NCI-H82 treated with DMSO at 0.1 percent for 48 hours (cell line): ENCODE results near the gene GNPAT.

Source experiments
- DNase-seq: peaks from one replicate; lab custom pipeline; 2025; ENCODE audit not compliant: unreplicated experiment; lab: John Stamatoyannopoulos, UW

Gene GNPAT

DNA sequence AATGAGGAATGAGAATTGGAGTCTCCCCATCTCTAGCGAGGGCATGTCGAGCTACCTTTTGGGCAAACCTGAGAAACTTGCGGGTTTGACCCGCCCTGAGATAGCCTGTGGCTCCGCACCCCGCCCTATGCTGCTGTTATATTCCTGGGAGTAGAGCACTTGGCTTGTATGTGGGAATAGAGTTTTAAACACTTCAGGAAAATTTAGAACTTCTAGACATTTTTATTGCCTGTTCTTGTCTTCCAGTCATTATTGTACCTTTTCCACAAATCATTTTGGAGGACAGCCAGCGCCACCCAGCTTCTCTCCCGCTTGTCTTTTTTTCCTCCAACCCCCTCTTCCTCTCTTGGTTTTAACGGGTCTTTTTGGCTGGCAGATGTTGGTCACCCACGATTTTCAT lies 738 bp downstream of the GNPAT start:
- DNase-seq, result peak; percentile 25

DNA sequence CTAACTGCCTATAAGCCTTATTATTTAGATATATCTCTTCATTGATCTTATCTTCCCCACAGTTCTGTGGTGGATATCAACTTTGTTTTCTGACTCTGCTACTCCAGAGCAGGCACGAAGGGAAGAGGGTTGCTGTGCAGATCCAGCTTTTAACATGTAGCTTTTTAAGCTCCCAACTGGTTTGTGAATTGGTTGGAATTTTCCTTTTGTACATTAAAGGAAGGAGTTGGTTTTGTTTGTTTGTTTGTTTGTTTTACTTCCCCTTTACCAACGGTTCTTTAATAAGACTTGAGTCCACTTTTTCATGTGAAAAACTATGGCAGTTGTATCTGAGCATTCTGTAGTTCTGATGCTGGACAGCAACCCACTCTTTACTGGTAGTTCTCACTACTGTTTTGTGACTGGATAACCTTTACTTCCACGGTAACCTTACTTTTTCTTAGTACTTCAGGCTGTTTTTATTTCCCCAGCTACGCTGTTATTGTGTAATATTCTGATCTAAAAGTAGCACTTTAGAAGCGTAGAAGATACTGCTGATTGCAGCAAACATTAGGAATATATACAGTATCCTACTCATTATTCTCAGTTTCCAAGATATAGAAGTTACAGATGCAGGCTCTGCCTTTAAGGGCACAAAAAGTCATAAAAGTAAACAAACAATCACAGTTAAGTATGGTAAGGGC lies 1.6 kb downstream of the GNPAT start:
- no peak for DNase-seq

DNA sequence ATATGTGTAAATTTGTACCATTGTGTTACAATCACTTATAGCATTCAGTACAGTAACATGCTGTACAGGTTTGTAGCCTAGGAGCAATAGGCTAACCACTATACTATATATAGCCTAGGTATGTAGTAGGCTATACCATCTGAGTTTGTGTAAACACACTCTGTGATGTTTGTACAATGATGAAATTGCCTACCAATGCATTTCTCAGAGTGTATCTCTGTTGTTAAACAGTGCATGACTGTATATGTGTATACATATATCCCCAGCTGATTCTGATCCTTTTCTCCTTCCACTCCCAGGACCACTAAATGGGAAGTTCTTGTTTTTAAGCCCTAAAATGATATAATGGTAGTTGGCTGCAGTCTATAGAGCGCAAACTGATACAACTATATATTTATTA lies 7.8 kb downstream of the GNPAT start:
- no peak for DNase-seq

DNA sequence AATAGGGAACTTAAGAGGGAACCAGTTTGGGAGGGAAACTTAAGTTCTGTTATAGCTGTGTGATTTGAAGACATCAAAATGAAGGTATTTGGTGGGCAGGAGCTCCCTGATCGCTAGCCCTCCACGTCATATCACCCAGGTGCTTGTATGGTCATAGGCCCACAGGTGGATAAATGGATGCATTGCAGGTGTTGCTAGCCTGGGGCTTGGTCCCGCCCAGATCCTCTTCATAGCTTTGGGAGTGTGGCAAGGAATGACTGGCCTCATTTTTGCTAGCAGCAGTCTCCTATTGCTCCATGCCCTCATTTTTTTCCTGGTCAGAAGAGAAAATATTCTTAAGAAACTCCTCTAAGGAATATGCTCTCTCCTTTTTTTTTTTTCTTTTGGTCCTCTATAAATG lies 11.3 kb downstream of the GNPAT start:
- no peak for DNase-seq

DNA sequence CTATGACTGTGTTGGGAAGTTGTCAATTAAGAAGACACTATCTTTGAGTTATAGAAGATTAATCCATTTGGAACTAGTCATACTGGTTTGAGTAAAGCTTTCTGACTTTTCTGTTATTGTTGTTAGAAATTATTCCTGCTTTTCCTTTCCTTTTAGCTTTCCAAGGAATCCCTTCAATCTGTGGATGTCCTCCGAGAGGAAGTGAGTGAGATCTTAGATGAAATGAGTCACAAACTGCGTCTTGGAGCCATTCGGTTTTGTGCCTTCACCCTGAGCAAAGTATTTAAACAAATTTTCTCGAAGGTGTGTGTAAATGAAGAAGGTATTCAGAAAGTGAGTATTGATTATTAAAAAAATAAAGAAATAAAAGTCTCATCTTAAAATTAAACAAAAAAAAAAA lies 19.3 kb downstream of the GNPAT start:
- no peak for DNase-seq

DNA sequence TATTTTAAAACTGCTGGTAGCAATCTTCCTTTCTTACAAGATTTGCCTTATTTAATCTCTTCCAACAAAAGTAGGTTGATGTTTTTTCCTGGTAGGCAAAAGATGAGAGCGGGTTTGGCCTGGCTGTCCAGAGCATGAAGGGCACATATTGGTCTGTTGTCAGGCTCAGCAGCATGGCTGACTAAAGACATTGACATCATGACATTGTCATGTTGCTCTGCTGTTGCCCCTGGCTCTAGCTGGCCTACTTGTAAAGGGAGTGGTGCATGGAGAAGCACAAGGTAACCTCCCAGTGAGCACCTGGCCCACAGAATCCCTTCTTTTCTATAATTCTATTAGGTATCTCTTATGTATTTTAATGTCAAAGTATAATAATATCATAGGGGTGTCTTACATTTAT lies 23.6 kb downstream of the GNPAT start:
- DNase-seq, result no peak

DNA sequence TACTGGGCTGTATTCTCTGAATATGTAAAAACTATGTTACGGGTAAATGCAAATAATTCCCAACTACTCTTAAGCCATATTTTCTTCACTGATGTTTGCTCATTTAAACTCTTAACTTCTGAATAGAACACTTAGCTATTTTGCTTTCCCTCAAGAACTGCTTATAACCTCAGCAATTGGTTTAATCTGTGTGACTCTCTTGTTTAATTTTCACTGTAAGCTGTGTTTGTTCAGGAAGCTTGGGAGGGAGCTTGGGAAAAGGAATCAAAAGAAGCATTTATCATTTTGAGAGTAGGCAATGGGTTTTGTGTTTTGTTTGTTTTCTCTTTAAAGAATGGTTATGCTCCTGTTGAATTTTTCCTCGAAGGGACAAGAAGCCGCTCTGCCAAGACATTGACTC lies 24.4 kb downstream of the GNPAT start:
- no peak for DNase-seq

DNA sequence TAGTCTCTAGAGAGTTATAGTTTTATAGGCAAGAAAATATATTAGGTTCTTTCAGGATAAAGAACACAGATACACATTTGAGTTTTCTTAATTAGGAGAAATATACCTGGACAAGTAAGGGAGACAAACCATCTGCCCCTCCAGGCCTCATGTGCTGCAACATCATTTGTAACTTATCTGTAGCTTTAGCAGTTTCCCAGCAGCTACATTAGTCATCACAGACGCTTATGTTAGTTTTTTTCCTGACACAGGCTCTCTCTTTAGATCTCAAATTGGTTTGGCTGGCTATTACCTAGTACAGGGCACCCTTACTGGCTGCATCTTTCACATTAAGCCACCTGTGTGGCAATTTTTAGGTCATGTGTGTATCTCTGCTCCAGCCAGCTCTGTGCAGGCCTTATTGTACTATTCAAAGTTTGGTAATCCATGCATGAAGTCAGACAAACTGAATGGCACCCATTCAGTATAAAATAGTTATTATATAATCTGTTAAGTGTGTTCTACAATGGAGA lies 25.9 kb downstream of the GNPAT start:
- DNase-seq, result no peak

DNA sequence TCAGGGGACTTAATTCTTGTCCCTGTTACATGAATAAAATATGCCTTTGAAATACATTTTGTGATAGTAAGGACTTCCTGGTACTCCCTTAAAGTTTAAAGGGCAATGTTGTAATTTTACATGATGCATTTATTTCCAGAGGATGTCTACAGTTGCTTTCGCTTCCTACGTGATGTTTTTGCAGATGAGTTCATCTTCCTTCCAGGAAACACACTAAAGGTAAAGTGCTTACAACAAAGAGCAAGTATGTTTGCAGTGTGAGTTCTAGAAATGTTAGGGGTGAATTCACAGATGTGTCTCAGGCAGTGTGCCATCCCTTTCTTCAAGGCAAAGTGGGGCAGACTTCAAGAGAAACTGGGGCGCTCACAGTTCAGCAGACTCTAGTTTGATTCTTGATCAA lies 31.2 kb downstream of the GNPAT start:
- DNase-seq, result no peak

DNA sequence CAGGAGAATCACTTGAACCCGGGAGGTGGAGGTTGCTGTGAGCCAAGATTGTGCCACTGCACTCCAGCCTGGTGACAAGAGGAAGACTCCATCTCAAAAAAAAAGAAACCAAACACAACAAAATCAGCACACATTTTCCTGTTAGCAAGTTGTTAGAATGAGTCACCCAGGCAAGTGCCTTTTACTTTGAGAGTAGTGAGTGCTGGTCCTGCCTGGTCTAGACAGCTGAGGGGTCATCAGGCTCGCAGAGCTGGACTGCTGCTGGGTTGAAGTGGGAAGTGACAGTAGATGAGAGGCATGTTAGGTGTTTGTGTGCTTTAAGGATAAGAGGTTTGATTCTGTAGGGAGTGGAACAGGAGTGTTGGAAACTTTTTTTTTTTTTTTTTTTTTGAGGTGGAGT lies 31.9 kb downstream of the GNPAT start:
- DNase-seq, result no peak

DNA sequence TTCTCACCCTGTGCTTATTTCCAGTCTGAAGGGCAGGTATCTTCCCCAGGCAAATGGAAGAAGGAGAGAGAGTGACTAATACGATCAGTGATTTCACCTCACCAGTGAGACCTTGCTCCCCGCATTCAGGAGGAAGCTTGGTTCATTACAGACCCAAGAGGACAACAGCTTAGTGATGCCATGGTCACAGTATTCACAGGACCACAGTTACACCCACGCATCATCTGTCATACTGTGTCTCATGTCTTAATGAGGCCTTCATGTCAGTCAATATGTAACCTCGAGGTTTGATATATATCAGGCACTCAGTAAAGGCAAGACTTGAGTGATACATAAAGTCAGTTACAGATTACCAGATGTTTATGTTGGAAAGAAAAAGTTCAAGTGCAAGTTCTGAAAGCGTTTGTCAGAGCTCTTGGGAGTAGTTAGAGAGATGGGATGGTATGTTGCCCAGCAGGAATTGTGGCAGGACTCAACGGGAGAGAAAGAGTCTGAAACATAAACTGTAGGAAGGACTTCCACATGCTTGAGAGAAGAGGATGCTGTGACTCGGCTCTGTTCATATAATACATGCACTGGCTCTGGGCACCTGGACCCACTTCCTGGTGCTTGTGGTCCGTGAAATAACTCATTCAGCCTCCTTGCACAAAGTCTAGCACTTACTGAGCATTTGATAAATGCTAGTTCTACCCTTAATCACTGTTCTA lies 33.3 kb downstream of the GNPAT start:
- no peak for DNase-seq

DNA sequence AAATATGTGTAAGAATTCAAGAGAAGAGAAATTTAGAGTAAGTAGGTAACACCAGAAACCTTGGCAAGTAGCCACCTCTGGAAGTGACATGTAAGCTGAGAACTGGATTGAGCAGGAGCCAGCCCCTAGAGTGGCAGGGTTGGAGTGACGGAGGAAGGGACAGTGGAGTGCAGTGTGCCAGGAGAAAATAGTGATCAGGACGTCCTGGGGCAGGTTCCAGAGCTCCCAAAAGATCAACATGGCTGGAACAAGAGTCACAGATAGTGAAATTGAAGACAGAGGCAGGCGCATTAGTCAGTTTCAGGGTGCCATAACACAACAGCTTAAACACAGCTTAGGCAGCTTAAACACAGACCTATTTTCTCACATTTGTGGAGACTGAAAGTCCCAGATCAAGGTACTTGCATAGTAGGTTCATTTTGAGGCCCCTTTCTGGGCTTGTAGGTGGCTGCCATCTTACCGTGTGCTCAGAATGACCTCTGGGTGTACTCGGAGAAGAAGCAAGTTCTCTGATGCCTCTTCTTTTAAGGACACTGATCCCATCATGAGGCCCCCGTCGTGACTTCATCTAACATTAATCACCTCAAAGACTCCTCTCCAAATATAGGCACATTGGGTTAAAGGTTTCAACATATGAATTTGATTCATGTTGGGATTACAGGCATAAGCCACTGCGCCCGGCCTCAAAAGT lies 37.2 kb downstream of the GNPAT start:
- DNase-seq, result no peak

DNA sequence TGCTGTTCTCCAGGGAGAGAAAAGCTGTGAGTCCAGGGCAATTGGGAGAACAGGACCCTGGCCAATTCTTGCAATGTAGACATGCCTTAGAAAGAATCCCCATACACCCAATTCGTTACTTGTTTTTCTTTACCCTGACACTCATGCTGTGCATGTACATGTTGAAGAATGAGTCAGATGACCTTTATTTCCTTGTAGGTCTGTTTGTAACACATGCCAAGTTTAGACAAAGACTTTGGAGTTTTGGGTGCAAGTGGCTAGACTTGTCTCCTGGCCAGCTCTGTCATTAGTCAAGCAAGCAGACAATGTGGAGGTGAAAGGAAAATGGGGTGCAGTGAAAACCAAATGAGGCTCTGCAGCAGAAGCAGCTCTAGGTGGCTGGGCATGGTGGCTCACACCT lies 38.1 kb downstream of the GNPAT start:
- DNase-seq, result no peak

DNA sequence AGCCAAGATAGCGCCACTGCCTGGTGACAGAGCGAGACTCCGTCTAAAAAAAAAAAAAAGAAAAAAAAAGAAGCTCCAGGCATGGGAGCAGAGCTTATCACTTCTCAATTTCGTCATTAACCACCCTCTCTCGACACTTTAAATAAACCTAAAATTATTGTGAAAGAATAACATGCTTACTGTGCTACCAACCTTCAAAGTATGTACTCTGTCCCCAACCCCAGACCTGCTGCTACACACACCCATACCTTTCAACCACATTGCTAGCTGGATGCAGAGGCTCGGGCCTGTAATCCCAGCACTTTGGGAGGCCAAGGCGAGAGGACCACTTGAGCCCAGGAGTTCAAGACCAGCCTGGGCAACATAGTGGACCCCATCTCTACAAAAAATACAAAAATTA lies 38.7 kb downstream of the GNPAT start:
- no peak for DNase-seq

DNA sequence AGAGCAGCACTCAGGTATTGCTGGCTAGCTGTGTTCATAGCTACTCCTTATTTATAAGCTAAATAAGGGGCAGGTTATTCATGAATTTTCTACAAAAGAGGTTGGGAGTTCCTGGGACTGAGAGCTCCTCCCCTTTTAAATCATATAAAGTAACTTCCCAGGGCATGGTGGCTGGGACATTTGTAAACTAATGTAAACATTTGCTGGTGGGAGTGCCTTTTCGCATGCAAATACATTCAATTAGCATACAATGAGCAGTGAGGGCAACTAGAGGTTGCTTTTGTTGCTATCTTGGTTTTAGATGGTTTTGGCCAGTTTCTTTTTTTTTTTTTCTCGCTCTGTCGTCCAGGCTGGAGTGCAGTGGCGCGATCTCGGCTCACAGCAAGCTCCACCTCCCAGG lies 43.4 kb downstream of the GNPAT start:
- no peak for DNase-seq

DNA sequence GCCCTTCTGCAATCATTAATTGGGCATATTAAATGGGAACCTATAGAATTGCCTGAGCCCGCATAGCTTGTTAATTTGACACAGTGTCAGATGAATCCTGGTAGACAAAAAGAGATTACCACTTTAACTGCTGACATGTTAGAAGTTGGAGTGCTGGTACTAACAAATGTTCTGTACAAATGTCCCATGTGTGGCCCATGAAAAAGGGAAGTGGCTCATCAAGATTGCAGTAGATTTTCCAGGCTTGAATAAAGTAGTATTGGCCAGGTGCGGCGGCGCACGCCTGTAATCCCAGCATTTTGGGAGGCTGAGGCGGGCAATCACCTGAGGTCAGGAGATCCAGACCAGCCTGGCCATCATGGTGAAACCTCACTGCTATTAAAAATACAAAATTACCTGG lies 45.6 kb downstream of the GNPAT start:
- no peak for DNase-seq

DNA sequence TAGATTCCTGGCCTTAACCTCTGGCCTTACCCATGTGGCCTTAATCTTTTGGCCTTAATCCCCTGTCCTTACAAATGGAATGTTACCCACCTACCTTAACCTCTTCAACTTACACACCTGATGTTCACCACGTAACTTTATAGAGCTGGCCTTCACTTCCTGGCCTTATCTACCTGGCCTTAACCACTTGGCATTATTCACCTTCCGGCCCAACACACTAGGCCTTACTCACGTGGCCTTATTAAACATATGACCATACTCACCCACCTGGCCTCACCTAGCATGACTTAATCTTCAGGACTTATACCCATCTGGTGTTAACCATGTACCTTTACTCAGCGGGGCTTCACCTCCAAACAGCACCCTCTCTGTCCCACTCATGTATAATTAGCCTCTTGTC lies 54.9 kb downstream of the GNPAT start:
- DNase-seq, result no peak

DNA sequence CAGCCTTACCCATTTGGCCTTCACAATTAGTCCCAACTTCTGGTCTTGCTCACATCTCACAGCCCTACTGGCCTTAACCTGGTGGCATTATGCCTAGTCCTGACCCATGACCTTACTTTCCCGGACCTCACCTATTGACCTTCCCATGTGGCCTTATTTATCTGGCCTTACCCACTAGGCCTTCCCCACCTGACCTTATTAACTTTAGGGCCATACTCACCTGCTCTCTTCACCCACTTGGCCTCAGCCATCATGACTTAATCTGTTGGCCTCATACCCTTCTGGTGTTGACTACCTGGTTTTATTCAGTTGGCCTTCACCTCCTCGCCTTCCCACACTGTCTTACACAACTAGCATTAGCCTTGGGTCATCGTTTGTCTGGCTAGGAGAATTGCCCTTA lies 61.0 kb downstream of the GNPAT start:
- no peak for DNase-seq

DNA sequence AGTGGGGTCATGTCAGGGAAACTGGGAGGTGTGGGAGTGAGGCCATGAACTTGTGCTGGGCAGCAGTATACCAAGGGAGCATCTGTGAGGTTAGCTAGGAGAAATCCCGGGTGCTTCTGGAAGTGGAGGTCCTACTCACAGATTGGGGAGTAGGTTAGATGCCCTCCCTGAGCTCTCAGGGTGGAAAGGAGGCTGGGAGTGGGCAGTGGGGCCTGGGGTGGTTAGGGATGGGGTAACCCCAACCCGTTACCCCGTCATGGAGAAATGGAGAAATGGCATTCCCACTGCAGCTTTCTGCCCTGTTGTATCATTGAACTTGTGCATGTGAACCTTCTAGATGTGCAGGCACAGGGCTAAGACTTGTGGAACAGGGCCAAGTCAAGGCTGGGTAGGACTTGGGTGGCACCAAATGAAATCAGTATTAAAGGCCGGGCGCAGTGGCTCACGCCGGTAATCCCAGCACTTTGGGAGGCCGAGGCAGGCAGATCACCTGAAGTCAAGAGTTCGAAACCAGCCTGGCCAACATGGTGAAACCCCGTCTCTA lies 69.5 kb downstream of the GNPAT start:
- DNase-seq, result no peak

DNA sequence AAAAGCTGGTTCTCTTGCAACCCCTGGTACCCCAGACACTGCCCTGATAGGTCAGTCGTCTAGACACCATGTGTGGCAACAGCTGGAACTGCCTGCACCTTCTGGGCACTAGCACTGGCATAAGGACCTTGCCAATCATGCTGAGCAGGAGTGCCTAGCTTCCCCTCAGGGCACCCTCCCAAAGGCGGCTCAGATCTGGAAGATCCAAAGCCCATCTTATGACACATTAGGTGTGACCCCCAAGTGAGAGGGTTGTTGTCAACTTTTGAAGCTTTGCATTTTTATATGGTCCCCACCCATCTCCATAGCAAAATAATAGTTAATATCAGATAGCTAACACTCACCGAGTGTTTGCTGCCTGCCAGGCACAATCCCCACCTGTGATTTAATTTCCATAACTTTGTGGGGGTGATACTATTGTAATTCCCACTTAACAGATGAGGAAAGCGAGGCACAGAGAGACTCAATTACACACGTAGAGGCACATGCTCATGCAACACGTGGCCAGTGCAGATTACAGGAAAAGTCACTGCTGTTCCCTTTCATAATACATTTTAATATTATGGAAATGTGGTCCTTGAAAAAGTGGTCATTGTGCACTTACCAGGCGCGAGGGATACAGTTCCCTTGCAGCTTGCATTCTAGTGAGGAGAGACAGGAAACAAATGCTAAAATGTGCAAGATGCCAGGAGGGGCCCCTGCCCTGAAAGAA lies 70.9 kb downstream of the GNPAT start:
- DNase-seq, result no peak

DNA sequence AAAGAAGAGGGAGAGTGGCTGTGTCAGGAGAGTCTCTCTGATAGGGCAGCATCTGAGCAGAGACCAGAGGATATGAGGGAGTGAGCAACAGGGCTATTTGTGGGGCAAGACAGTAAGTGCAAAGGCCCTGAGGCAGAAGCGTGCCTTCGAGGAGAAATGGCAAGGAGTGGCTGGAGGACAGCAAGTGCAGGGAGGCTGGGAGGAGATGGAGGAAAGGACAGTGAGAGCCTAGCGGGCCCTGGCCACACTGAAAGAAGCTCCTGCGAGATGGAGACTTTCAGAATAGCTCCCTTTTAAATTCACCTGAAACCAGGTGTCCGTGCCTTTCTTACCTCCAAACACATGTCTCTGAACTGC lies 71.4 kb downstream of the GNPAT start:
- no peak for DNase-seq
